Suprapubic skin (tissue), 4 donors: ENCODE results near the gene CAMK2N1.

ENCODE experiments used
- EP300 ChIP-seq: sonication (generic); formaldehyde crosslinking; IDR thresholded peaks from one replicate; pipeline ENCODE4 v1.6.1; 2017; ENCODE audit warnings: antibody characterized with exemption
- POLR2A ChIP-seq, 2 donors: fragments of 450-650 bp; IDR thresholded peaks; one replicate each; pipeline ENCODE4 v1.6.1; 2017; ENCODE audit warnings: antibody characterized with exemption in 2 of 2, mild to moderate bottlenecking in 2 of 2, moderate library complexity in 2 of 2
- POLR2AphosphoS5 ChIP-seq, 3 donors: sonication (generic); formaldehyde crosslinking; IDR thresholded peaks; one replicate each; pipeline ENCODE4 v1.6.1; 2017; ENCODE audit warnings: antibody characterized with exemption in 3 of 3
- TF ChIP-seq, protein P1 (sequence below), 2 donors: fragments of 200-600 bp in 1 of 2; fragments of 450-650 bp in 1 of 2; sonication (generic) in 1 of 2; IDR thresholded peaks; one replicate each; pipeline ENCODE4 v1.5.1; 2016 to 2019; ENCODE audit warnings: antibody characterized with exemption in 2 of 2, mild to moderate bottlenecking in 1 of 2, moderate library complexity in 1 of 2

DNA sequence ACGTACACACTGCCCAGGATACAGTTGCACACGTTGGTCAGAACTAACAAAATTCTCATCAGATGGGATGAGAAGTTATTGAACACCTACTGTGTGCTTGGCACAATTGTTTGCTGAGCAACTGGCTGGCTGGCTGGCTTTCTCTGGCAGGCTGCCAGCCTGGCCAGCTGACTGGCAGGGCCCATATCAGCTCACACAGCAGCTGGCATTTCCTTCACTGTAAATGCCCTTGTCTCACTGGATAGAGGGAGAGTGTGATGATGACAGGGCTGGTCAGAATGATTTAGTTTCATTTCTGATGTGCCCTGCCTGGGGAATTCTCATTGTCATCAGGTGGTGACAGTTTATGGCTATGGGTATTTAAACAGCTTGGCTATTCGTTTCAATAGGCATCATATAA, 15.8 kb downstream of the CAMK2N1 start:
- TF ChIP-seq POLR2AphosphoS5 (IDR thresholded peaks at IDR 0.05): no peak
- TF ChIP-seq, protein P1, sequence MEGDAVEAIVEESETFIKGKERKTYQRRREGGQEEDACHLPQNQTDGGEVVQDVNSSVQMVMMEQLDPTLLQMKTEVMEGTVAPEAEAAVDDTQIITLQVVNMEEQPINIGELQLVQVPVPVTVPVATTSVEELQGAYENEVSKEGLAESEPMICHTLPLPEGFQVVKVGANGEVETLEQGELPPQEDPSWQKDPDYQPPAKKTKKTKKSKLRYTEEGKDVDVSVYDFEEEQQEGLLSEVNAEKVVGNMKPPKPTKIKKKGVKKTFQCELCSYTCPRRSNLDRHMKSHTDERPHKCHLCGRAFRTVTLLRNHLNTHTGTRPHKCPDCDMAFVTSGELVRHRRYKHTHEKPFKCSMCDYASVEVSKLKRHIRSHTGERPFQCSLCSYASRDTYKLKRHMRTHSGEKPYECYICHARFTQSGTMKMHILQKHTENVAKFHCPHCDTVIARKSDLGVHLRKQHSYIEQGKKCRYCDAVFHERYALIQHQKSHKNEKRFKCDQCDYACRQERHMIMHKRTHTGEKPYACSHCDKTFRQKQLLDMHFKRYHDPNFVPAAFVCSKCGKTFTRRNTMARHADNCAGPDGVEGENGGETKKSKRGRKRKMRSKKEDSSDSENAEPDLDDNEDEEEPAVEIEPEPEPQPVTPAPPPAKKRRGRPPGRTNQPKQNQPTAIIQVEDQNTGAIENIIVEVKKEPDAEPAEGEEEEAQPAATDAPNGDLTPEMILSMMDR (IDR thresholded peaks at IDR 0.05): no peak
- no peak for TF ChIP-seq EP300
- TF ChIP-seq POLR2A (IDR thresholded peaks at IDR 0.05): no peak
